Measurements from ENCODE around the gene MYH13. TPM values are rescaled to one million over a fixed set of nuclear protein-coding genes. Genes with fewer than 3 reads are reported as not detected.

MYH13 gene
- total and polyA plus RNA-seq, 9 of the 15 experiments (the other 6 are each of a cell fraction or from before 2014, with no cell fraction given), result 0.01 TPM; not detected in 8

GRCh38 chr17:10311131-10311530 is 61.7 kb downstream of the MYH13 start:
- in situ Hi-C loops (cut with MboI) (no loop called here), intact Hi-C loops (cut with micrococcal nuclease) (no loop called here)
- Histone ChIP-seq H3K27ac (ENCODE audit: extremely low read depth, low read depth, low read length) (no peak overlapping the region), H3K36me3 (ENCODE audit: control insufficient read depth, insufficient read depth, low read length) (no peaks in the 10 kb centered on the region), H4K20me1 (replicated peaks; ENCODE audit: control insufficient read depth, insufficient read depth, low read length) (no peaks in the 10 kb centered on the region), H3K4me3 (no peak overlapping the region), H3K27me3 (ENCODE audit: control insufficient read depth in 2 of 2, insufficient read depth in 2 of 2, low read length in 2 of 2) (no peaks in the 10 kb centered on the region), H3K4me2 (ENCODE audit: insufficient read depth, low read length) (no peak overlapping the region), H2AFZ (ENCODE audit: low read depth, low read length) (no peak overlapping the region), H3K4me1 (replicated peaks in 1 of 2; ENCODE audit: control insufficient read depth in 2 of 2, insufficient read depth in 2 of 2, low read length in 2 of 2) (no peaks in the 10 kb centered on the region; a peak in 1 of 5 replicates), H3K9ac (ENCODE audit: insufficient read depth in 1 of 2, low read depth in 2 of 2, low read length in 2 of 2) (no peak overlapping the region), H3K79me2 (ENCODE audit: control insufficient read depth, insufficient read depth, low read length) (no peaks in the 10 kb centered on the region), H3K9me1 (ENCODE audit: control insufficient read depth, insufficient read depth, low read length) (no peaks in the 10 kb centered on the region), H3K9me3 (replicated peaks; ENCODE audit: control insufficient read depth, insufficient read depth, low read depth, low read length) (no peaks in the 10 kb centered on the region)
- no peak for TF ChIP-seq CC2D1A (IDR thresholded peaks at IDR 0.05)
- no peak for TF ChIP-seq HOXB6 (CRISPR knock-in tag; IDR thresholded peaks at IDR 0.05; ENCODE audit: borderline replicate concordance)
- TF ChIP-seq MTA2 (IDR thresholded peaks at IDR 0.05; ENCODE audit: low read depth), result no peak
- TF ChIP-seq SIN3A (IDR thresholded peaks at IDR 0.05; ENCODE audit: borderline replicate concordance in 2 of 2, control insufficient read depth in 1 of 2, low read depth in 2 of 2, low read length in 2 of 2), result no peak
- TF ChIP-seq SMARCA4 (IDR thresholded peaks at IDR 0.05), result no peak
- TF ChIP-seq DPF2 (IDR thresholded peaks at IDR 0.05), result no peak
- ChIA-PET CTCF (ENCODE audit: low intra/inter-chr PET ratio) (no interaction called here), POLR2A (no interaction called here)
- DNase-seq (ENCODE audit: extremely low read depth in 1 of 4, low spot score in 3 of 4) (no peak), ATAC-seq (no peak), FAIRE-seq (no peak)
- 16% methylated on average over 6 of the region's 6 CpGs for WGBS (ENCODE audit: insufficient coverage, low coverage, missing lambda C conversion rate)
- no TSS peak for BruUV-seq (replicated peaks)
